Cardiac fibroblast (primary cell): ENCODE data around the gene FASTK.

Source experiments
- DNase-seq, 2 donors: peaks; one replicate each; pipeline versions ENCODE4 v3.0.0 to v3.0.0-alpha.2; 2010; ENCODE audit warnings: low read depth in 2 of 2
- H3K4me3 ChIP-seq, 2 donors: replicated peaks in 1 of 2; 1 replicate in 1 of 2; 2 replicates in 1 of 2; pipeline ENCODE4 v1.5.1; 2011; ENCODE audit warnings: low read depth in 2 of 2, low read length in 2 of 2, mild to moderate bottlenecking in 2 of 2, moderate library complexity in 1 of 2
- CTCF ChIP-seq: IDR thresholded peaks from one replicate; pipeline ENCODE4 v1.5.1; 2011; ENCODE audit warnings: low read depth, mild to moderate bottlenecking, low read length, inconsistent platforms

FASTK gene

GRCh38 chr7:151060416-151061212 lies 20.0 kb downstream of the FASTK start:
- peak overlapping the region; percentile 69 to 80 for H3K4me3 ChIP-seq
- DNase-seq, result peak; percentile 55 to 63
- TF ChIP-seq CTCF, result no peak

- no peak for DNase-seq
- no peak for TF ChIP-seq CTCF
- H3K4me3 ChIP-seq, result peak overlapping the region; percentile 69 to 80
Observed at GRCh38 chr7:151060113-151060415, 20.5 kb downstream of the FASTK start.

- TF ChIP-seq CTCF, result peak; percentile 52
- DNase-seq, result peak; percentile 70 to 75
Observed at GRCh38 chr7:151059367-151060112, 21.1 kb downstream of the FASTK start, which contains the start of gene SLC4A2. SLC4A2 (plus strand) TSS chr7:151059589; CDS start chr7:151061988, 2,399 bp downstream.

GRCh38 chr7:151058781-151059366 lies 21.7 kb downstream of the FASTK start:
- DNase-seq, result peak in 1 of 2 donors; percentile 19
- H3K4me3 ChIP-seq, result peak overlapping the region; percentile 41 to 69

More at GRCh38 chr7:151059367-151060112, 21.1 kb downstream of the FASTK start, which contains the start of gene SLC4A2:
- peak within 1 kb of the TSS; percentile 69 to 80 for H3K4me3 ChIP-seq

GRCh38 chr7:151057989-151058780 lies 22.4 kb downstream of the FASTK start:
- peak overlapping the region; percentile 69 to 73 for H3K4me3 ChIP-seq
- no peak for TF ChIP-seq CTCF

More at GRCh38 chr7:151058781-151059366, 21.7 kb downstream of the FASTK start:
- no peak for TF ChIP-seq CTCF

GRCh38 chr7:151057506-151057988 lies 23.1 kb downstream of the FASTK start, which contains the start of gene CDK5:
CDK5 (minus strand) TSS chr7:151057897; CDS start chr7:151057848, 49 bp downstream.
- no peak for TF ChIP-seq CTCF
- H3K4me3 ChIP-seq, result peak within 1 kb of the TSS; percentile 69 to 73
- no peak for DNase-seq

More at GRCh38 chr7:151057989-151058780, 22.4 kb downstream of the FASTK start:
- peak; percentile 100 for DNase-seq
